ENCODE results near the gene GNGT2.

DNA sequence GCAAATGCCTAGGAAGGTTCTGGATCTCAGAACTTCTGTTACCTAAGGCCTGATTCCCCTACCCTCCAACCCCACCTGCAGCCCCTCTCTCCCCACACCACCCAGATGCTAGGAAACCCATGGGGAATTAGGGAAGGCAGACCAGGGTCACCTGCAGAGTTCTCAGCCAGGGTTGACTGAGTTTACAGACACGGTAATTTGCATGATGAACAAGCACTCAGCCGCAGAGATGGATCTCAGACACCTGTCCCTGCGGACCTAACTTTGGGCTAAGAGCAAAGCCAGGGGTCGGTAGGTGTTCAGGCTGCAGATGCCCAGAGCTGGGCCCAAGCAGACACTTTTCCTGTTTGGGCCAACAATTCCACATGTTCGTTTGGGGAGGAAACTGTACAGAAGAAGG is 3.0 kb upstream of the GNGT2 start:
- TF ChIP-seq, protein P1, sequence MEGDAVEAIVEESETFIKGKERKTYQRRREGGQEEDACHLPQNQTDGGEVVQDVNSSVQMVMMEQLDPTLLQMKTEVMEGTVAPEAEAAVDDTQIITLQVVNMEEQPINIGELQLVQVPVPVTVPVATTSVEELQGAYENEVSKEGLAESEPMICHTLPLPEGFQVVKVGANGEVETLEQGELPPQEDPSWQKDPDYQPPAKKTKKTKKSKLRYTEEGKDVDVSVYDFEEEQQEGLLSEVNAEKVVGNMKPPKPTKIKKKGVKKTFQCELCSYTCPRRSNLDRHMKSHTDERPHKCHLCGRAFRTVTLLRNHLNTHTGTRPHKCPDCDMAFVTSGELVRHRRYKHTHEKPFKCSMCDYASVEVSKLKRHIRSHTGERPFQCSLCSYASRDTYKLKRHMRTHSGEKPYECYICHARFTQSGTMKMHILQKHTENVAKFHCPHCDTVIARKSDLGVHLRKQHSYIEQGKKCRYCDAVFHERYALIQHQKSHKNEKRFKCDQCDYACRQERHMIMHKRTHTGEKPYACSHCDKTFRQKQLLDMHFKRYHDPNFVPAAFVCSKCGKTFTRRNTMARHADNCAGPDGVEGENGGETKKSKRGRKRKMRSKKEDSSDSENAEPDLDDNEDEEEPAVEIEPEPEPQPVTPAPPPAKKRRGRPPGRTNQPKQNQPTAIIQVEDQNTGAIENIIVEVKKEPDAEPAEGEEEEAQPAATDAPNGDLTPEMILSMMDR (IDR thresholded peaks at IDR 0.05; ENCODE audit: low read depth, low read length), result no peak
- no peak for TF ChIP-seq POLR2A (IDR thresholded peaks at IDR 0.05; ENCODE audit: extremely low read depth, insufficient read length)
- TF ChIP-seq, protein P2, sequence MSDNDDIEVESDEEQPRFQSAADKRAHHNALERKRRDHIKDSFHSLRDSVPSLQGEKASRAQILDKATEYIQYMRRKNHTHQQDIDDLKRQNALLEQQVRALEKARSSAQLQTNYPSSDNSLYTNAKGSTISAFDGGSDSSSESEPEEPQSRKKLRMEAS (IDR thresholded peaks at IDR 0.05; ENCODE audit: low read depth, low read length), result no peak
- TF ChIP-seq MYC (IDR thresholded peaks at IDR 0.05; ENCODE audit: low read depth, low read length), result no peak
